ENCODE data around the gene S100A2.
"Not testable (repeated sequence)": the region's sequence is repeated elsewhere in the genome, so short reads cannot be mapped to it uniquely, and the experiment has no call there.

Gene S100A2

DNA sequence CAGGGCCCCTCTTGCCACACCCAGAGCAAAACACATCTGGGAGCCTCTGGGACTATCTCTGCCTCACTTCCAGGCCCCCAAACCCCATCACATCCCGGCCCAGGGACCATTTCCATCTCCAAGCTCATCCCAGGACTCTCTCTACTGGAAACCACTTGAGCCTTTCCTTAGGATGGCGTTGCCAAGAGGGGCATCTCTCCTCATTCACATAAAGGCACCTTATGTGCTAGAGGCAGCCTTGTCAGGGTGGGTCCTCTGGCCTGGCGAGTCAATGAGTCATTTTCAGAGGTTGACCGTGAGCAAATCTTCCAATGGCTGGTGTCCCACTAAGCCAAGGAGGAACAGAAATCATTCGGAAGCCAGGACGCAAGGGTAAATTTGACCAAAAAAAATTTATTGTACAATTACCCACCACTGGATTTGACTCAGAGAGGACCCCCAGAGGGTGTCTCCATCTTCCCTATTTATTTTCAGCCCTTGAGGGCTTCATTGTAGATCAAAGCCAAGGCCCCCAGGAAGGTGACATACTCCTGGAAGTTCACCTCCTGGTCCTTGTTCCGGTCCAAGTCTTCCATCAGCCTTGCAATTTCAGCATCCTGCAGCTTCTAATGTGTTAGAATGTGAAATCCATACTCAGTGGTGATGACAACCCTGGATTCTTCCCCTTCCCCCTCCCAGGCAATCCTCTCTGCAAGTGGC, 31.3 kb downstream of the S100A2 start:
- H2AFZ ChIP-seq (ENCODE audit: low read depth, low read length), result no peak overlapping the region
- H3K9me3 ChIP-seq (ENCODE audit: low read length), result no peaks in the 10 kb centered on the region
- H3K4me1 ChIP-seq (ENCODE audit: insufficient read depth, low read length), result peaks cover 3% of the 10 kb centered on the region
- no peaks in the 10 kb centered on the region for H3K36me3 ChIP-seq (ENCODE audit: insufficient read depth, low read length)
- no peak overlapping the region for H3K4me3 ChIP-seq (ENCODE audit: low read length)
- H3K27me3 ChIP-seq (ENCODE audit: insufficient read depth, low read length), result peaks cover 44% of the 10 kb centered on the region

DNA sequence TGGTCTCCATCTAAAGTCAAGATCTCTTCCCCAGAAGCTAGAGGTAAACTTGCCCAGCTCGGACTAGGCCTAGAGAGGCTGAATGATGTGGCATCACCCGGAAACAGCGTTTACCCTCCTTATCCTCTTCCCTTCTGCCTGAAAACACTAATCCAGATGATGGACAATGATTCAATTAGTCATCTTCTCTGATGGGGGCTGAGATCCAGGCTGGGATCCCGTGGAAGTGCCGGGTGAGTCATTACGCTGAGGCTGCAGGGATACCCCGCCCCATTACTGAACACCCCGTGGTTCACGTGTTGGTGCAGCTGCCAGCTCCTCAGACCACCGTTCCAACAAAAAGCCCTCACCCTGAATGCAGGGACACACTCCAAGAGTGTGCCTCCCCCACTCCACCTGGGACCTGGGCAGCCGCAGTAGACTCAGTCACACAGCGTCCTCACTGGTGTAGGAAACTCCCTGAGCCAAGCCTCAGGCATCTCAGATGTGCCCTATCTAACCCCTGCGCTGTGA, 31.9 kb downstream of the S100A2 start:
- peak overlapping the region; percentile 41 for H2AFZ ChIP-seq (ENCODE audit: low read depth, low read length)
- peaks cover 3% of the 10 kb centered on the region for H3K4me1 ChIP-seq (ENCODE audit: insufficient read depth, low read length)
- H3K36me3 ChIP-seq (ENCODE audit: insufficient read depth, low read length), result no peaks in the 10 kb centered on the region
- H3K9me3 ChIP-seq (ENCODE audit: low read length), result no peaks in the 10 kb centered on the region
- peaks cover 44% of the 10 kb centered on the region for H3K27me3 ChIP-seq (ENCODE audit: insufficient read depth, low read length)
- no peak overlapping the region for H3K4me3 ChIP-seq (ENCODE audit: low read length)

DNA sequence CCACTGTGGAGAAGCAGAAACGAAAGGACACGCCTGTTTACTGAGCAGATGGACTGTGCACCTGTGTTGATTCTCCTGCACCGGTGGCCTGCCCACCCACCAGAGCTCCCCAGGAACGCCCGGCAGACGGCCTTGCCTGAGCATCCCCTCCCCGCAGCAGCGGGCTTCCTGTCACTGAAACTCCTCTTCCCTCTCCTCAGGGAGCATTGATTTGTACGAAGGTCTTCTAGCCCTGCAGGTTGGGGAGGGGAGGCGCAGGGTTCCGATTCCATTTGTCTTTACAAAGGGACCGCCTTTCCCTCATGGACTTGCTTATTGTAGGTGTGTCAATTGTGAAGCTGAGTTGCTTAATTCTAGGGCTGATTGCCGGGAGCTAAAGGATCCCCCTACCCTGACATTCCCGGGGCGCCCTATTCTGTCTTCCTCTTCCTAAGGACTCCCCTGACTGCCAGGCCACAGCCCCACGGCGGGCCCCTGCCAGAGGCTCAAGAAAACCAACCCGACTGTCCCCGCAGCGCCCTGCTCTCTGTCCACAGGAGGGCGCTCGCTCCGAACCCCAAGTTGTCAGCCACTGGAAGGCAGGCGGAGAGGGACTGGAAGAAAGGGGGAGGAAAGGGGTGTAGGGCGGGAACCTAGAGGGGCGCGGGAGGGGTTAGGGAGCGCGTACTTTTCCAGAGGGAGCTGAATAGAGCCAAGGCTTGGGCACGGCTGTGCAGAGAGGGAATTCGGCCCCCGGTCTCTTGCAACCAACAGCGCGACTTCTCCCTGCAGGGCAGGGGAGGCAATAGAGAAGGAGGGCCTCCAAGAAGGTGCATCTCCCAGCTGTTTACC, 32.7 kb downstream of the S100A2 start:
- Histone ChIP-seq H2AFZ (ENCODE audit: low read depth, low read length) (peak overlapping the region; percentile 41), H3K9me3 (ENCODE audit: low read length) (no peaks in the 10 kb centered on the region), H3K36me3 (ENCODE audit: insufficient read depth, low read length) (no peaks in the 10 kb centered on the region), H3K4me3 (ENCODE audit: low read length) (no peak overlapping the region), H3K27me3 (ENCODE audit: insufficient read depth, low read length) (peaks cover 44% of the 10 kb centered on the region), H3K4me1 (ENCODE audit: insufficient read depth, low read length) (peaks cover 3% of the 10 kb centered on the region)

DNA sequence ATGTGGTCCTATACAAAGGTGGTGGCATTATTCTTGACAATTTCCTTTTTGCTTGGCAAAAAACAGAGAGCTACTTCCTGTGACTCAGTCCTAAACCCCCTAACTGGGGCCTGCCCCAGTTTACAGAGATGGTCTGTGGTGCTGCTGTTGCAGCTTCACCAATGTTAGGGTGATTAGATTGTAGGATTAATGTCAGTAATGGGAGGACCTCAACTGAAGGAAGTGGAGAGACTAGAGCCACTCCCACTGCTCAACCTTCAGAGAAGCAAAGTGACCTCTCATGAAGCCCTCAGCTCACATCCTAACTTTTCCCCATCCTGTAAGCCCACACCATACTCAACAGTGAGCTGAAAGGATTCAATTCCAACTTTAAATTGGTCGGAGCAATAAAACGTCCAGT, 33.5 kb downstream of the S100A2 start:
- H2AFZ ChIP-seq (ENCODE audit: low read depth, low read length), result no peak overlapping the region

DNA sequence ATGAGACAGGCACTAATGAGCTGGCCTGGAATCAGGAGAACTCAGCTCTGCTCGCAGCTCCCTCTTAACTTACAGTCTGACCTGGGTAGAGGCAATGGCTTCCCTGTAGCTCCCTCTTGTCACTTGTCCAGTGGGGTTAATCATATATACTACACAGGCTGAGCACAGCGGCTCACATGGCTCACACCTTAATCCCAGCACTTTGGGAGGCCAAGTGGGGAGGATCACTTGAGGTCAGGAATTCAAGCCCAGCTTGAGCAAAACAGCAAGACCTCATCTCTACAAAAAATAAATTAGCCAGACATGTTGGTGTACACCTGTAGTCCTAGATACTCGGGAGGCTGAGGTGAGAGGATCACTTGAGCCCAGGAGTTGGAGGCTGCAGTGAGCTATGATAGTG, 34.0 kb downstream of the S100A2 start:
- no peaks in the 10 kb centered on the region for H3K9me3 ChIP-seq (ENCODE audit: low read length)
- no peak overlapping the region for H2AFZ ChIP-seq (ENCODE audit: low read depth, low read length)

More for the DNA sequence above, 33.5 kb downstream of the S100A2 start:
- Histone ChIP-seq H3K4me3 (ENCODE audit: low read length) (no peak overlapping the region), H3K4me1 (ENCODE audit: insufficient read depth, low read length) (peaks cover 3% of the 10 kb centered on the region), H3K27me3 (ENCODE audit: insufficient read depth, low read length) (peaks cover 44% of the 10 kb centered on the region), H3K36me3 (ENCODE audit: insufficient read depth, low read length) (no peaks in the 10 kb centered on the region), H3K9me3 (ENCODE audit: low read length) (no peaks in the 10 kb centered on the region)

DNA sequence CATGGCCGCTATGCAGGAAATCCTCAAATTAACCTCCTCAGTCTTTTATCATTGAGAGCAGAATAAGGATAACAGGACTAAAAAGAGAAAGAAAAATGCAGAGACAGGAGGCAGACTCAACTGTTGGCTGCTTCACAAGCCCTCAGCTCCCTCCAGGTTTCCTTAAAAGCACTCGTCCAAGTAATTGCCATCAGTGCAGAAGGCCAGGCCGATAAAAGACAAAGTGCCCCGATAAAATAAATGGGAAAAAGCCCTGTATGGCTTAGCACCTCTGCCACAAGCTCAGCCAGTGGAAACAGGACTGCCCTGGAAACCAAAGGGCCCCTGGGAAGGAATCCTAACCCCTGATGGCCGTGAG, 38.0 kb downstream of the S100A2 start:
- peaks cover 2% of the 10 kb centered on the region for H3K4me1 ChIP-seq (ENCODE audit: insufficient read depth, low read length)
- H3K4me3 ChIP-seq (ENCODE audit: low read length), result no peak overlapping the region
- H3K27me3 ChIP-seq (ENCODE audit: insufficient read depth, low read length), result peaks cover 8% of the 10 kb centered on the region
- no peaks in the 10 kb centered on the region for H3K36me3 ChIP-seq (ENCODE audit: insufficient read depth, low read length)
- H3K9me3 ChIP-seq (ENCODE audit: low read length), result no peaks in the 10 kb centered on the region
- H2AFZ ChIP-seq (ENCODE audit: low read depth, low read length), result no peak overlapping the region

More for the DNA sequence above, 34.0 kb downstream of the S100A2 start:
- H3K4me3 ChIP-seq (ENCODE audit: low read length), result no peak overlapping the region
- no peaks in the 10 kb centered on the region for H3K36me3 ChIP-seq (ENCODE audit: insufficient read depth, low read length)
- peaks cover 3% of the 10 kb centered on the region for H3K4me1 ChIP-seq (ENCODE audit: insufficient read depth, low read length)
- peaks cover 42% of the 10 kb centered on the region for H3K27me3 ChIP-seq (ENCODE audit: insufficient read depth, low read length)

DNA sequence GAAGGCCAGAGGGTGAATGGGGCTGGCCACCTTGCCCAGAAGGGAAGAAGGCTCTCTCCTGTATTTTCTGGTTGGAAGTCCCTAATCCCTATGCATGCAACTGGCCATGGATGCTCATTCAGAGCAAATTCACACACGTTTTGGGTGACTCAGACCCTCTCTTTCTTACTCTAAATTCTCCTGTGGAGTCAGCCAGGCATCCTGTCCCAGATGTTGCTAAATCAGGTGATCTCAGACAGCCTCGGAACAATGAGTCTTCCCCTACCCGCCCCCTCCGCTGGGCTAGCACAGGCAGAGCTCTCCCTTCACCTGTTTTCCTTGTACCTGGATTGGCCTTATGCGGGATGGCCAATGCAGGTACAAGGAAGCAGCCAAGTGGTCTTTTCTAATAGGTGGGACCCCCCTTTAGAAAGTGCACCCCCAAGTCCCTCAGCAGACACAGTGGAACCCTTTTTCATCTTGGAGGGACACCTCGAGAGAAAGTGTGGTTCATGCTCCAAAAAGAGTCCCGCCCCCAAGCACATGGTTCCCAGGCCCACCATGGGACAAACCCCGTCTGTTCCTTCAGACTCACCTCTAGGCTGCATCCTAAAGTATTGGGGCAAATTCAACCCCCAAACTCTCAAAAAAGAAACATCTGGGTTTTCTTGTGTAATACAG, 38.5 kb downstream of the S100A2 start:
- Histone ChIP-seq H3K36me3 (ENCODE audit: insufficient read depth, low read length) (no peaks in the 10 kb centered on the region), H3K4me1 (ENCODE audit: insufficient read depth, low read length) (peaks cover 2% of the 10 kb centered on the region), H2AFZ (ENCODE audit: low read depth, low read length) (no peak overlapping the region), H3K27me3 (ENCODE audit: insufficient read depth, low read length) (peaks cover 6% of the 10 kb centered on the region), H3K4me3 (ENCODE audit: low read length) (no peak overlapping the region), H3K9me3 (ENCODE audit: low read length) (no peaks in the 10 kb centered on the region)

DNA sequence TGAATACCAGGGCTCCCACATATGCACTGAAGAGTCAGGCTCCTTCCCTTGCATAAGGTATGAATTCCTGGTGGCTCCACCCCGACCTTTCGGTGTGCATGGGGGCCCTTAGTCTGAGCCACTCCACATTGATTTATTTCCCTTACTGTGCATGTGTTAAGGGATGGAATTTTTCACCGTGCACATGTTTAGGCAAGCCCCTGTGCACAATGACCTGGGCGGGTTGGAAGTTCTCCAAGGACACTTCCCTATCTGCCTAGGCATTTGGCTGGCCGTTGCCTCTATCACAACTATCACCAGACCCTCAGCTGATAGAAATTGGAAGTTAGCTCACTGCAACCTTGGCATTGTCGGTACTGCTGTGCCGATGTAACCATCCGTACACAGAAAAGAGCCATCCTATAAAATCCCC, 39.5 kb downstream of the S100A2 start:
- peaks cover 3% of the 10 kb centered on the region for H3K27me3 ChIP-seq (ENCODE audit: insufficient read depth, low read length)
- H3K9me3 ChIP-seq (ENCODE audit: low read length), result no peaks in the 10 kb centered on the region
- H3K4me3 ChIP-seq (ENCODE audit: low read length), result no peak overlapping the region
- peaks cover 2% of the 10 kb centered on the region for H3K4me1 ChIP-seq (ENCODE audit: insufficient read depth, low read length)
- H2AFZ ChIP-seq (ENCODE audit: low read depth, low read length), result no peak overlapping the region
- no peaks in the 10 kb centered on the region for H3K36me3 ChIP-seq (ENCODE audit: insufficient read depth, low read length)

DNA sequence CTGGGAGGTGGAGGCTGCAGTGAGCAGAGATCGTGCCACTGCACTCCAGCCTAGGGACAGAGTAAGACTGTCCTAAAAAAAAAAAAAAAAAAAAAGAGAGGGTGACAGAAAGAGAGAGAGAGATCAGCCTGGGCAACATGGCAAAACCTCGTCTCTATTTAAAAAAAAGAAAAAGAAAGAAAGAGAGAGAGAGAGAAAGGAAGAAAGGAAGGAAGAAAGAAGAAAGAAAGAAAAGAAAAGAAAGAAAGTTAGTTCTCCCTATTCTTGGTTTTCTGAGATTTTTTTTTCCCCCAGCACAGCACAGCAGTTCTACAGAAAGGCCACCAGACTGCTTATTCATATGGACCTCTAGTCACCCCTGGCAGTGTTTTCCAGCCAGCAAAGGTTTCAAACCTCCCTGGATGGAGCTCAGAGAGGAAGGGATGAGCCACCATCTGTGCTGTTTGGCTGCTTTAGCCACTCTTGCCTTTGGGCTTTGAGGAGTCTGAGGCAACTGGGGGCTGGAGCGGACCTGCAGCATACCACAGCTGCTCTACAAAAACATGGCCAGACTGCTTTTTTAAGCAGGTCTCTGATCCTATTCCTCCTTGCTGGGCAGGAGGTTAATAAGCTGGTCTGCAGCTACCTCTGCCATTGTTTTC, 40.4 kb downstream of the S100A2 start:
- H3K27me3 ChIP-seq (ENCODE audit: insufficient read depth, low read length), result no peaks in the 10 kb centered on the region
- no peak overlapping the region for H2AFZ ChIP-seq (ENCODE audit: low read depth, low read length)
- no peak overlapping the region for H3K4me3 ChIP-seq (ENCODE audit: low read length)
- H3K9me3 ChIP-seq (ENCODE audit: low read length), result no peaks in the 10 kb centered on the region
- no peaks in the 10 kb centered on the region for H3K36me3 ChIP-seq (ENCODE audit: insufficient read depth, low read length)
- H3K4me1 ChIP-seq (ENCODE audit: insufficient read depth, low read length), result peaks cover 2% of the 10 kb centered on the region

DNA sequence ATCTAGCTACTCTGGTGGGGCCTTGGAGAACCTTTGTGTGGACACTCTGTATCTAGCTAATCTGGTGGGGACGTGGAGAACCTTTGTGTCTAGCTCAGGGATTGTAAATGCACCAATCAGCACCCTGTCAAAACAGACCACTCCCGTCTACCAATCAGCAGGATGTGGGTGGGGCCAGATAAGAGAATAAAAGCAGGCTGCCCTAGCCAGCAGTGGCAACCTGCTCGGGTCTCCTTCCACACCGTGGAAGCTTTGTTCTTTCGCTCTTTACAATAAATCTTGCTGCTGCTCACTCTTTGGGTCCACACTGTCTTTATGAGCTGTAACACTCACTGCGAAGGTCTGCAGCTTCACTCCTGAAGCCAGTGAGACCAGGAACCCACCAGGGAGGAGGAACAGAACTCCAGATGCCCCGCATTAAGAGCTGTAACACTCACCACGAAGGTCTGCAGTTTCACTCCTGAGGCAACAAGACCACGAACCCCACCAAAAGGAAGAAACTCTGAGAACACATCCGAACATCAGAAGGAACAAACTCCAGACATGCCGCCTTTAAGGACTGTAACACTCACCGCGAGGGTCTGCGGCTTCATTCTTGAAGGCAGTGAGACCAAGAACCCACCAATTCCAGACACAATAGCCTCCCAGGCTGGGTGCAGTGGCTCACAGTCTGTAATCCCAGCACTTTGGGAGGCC, 43.1 kb downstream of the S100A2 start:
- not testable (repeated sequence) for H2AFZ ChIP-seq (ENCODE audit: low read depth, low read length); H3K36me3 ChIP-seq (ENCODE audit: insufficient read depth, low read length); H3K4me1 ChIP-seq (ENCODE audit: insufficient read depth, low read length); H3K4me3 ChIP-seq (ENCODE audit: low read length); H3K9me3 ChIP-seq (ENCODE audit: low read length); H3K27me3 ChIP-seq (ENCODE audit: insufficient read depth, low read length)

DNA sequence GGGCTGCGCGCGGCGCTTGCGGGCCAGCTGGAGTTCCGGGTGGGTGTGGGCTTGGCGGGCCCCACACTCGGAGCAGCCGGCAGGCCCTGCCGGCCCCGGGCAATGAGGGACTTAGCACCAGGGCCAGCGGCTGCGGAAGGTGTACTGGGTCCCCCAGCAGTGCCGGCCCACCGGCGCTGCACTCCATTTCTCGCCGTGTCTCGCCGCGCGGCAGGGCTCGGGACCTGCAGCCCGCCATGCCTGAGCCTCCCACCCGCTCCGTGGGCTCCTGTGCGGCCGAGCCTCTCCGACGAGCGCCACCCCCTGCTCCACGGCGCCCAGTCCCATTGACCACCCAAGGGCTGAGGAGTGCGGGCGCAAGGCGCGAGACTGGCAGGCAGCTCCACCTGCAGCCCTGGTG, 43.8 kb downstream of the S100A2 start:
- H3K4me1 ChIP-seq (ENCODE audit: insufficient read depth, low read length); H3K4me3 ChIP-seq (ENCODE audit: low read length); H2AFZ ChIP-seq (ENCODE audit: low read depth, low read length); H3K27me3 ChIP-seq (ENCODE audit: insufficient read depth, low read length); H3K9me3 ChIP-seq (ENCODE audit: low read length); H3K36me3 ChIP-seq (ENCODE audit: insufficient read depth, low read length): not testable (repeated sequence)

DNA sequence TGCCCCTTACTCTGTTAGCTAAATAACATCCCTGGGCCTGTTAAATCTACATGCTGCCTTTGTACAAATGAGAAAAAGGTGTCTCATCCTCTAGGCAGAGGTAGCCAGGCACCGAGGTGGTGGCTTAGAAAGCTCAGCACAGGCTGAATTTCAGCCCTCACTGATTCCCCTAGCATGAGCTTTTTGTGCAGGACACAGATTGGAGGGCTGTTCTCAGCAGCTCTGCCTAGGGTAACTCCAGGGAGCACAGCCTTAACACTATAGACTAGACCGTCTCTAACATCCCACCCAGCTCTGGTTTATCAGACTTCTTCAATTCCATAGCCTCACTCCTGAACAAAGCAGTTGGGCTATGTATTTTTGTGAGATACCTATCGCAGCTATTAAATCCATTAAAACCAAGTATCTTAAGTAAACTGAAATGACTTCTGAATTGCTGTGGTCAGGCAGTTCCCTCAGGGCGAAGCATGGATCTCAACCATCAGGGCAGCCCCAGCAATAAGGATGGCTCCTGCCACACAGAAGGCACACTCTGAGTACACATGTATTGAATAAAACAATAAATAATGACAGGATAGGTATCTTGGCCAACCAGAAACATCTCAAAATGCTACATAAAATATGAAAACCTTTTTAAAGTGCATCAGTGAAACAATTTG, 44.7 kb downstream of the S100A2 start:
- Histone ChIP-seq H3K36me3 (ENCODE audit: insufficient read depth, low read length) (no peaks in the 10 kb centered on the region), H3K4me1 (ENCODE audit: insufficient read depth, low read length) (no peaks in the 10 kb centered on the region), H3K27me3 (ENCODE audit: insufficient read depth, low read length) (no peaks in the 10 kb centered on the region), H2AFZ (ENCODE audit: low read depth, low read length) (no peak overlapping the region), H3K4me3 (ENCODE audit: low read length) (no peak overlapping the region), H3K9me3 (ENCODE audit: low read length) (no peaks in the 10 kb centered on the region)
